ENCODE measurements around the gene LDLR.
"Not testable (repeated sequence)": the region's sequence is repeated elsewhere in the genome, so short reads cannot be mapped to it uniquely, and the experiment has no call there.

Gene LDLR

DNA sequence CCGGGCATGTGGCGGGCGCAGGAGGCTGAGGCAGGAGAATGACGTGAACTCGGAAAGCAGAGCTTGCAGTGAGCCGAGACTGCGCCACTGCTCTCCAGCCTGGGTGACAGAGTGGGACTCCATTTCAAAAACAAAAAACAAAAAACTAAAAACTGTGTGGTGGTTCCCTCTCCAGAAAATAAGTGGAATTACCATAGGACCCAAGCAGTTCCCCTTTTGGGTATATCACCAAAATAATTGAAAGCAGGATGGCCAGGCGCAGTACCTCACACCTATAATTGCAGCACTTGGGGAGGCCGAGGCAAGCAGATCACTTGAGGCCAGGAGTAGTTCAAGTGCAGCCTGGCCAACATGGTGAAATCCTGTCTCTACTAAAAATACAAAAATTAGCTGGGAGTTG lies 15.7 kb upstream of the LDLR start:
- DNase-seq (ENCODE audit: low spot score): no peak

DNA sequence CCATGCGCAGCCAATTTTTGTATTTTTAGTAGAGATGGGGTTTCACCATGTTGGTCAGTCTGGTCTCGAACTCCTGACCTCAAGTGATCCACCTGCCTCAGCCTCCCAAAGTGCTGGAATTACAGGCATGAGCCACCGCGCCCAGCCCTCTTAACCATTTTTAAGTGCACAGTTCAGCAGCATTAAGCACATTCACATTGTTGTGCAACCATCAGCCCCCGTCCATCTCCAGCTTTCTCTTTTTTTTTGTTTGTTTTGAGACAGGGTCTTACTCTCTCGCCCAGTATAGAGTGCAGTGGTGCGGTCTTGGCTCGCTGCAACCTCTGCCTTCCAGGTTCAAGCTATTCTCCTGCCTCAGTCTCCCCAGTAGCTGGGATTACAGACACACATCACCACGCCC lies 12.5 kb upstream of the LDLR start:
- not testable (repeated sequence) for DNase-seq (ENCODE audit: low spot score)

DNA sequence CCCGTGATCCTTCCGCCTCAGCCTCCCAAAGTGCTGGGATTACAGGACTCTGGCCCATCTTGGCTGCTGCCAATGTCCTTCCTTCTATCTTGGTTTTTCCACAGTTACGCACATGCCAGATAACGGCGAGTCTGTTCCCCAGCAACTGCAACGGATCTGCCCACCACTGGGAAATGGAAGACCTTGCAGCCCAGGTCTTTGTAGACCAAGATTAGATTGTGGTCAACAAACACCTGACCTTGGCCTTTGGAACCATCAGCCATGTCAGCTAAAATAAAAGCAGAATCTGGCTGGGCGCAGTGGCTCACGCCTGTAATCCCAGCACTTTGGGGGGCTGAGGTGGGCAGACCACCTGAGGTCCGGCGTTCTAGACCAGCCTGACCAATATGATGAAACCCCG lies 10.4 kb upstream of the LDLR start:
- no peak for DNase-seq (ENCODE audit: low spot score)

DNA sequence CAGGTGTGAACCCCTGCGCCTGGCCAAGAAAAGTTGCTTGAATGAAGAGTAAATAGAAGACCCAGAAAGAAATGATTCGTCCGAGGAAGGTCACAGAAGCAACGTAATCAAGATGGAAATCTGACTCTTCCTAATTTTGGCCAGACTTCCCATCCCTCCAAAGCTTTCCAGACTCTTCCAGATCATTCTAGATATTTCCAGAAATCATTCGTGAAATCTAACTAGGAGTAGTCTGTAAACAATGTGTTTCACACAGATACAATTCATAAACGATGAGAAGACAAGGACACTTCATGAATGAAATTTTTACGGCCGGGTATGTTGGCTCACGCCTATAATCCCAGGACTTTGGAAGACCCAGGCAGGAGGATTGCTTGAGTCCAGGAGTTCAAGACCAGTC lies 9.3 kb upstream of the LDLR start:
- DNase-seq (ENCODE audit: low spot score): no peak

DNA sequence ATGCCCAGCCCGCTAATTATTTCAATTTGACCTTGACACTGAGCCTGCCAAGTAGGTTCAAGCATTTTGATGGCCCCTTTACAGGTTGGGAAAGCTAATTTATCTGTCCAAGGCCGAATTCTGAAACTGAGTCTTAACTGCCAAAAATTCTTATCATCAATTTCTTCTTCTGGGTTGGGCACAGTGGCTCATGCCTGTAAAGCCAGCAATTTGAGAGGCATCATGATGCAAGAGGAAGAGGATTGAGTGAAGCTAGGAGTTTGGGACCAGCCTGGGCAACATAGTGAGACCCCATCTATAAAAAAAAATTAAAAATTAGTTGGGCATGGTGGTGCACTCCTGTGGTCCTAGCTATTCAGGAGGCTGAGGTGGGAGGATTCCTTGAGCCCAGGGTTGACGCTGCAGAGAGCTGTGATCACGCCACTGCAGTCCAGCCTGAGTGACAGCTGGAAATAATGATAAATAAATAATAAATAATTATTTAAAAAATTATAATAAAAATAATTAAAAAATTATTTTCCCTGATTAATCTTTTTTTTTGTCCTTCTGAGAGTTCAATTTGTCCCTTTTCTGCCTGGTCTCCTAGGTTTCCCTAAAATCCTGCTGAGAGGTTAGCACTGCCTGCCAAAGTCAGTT lies 1.3 kb upstream of the LDLR start:
- DNase-seq (ENCODE audit: low spot score): no peak

DNA sequence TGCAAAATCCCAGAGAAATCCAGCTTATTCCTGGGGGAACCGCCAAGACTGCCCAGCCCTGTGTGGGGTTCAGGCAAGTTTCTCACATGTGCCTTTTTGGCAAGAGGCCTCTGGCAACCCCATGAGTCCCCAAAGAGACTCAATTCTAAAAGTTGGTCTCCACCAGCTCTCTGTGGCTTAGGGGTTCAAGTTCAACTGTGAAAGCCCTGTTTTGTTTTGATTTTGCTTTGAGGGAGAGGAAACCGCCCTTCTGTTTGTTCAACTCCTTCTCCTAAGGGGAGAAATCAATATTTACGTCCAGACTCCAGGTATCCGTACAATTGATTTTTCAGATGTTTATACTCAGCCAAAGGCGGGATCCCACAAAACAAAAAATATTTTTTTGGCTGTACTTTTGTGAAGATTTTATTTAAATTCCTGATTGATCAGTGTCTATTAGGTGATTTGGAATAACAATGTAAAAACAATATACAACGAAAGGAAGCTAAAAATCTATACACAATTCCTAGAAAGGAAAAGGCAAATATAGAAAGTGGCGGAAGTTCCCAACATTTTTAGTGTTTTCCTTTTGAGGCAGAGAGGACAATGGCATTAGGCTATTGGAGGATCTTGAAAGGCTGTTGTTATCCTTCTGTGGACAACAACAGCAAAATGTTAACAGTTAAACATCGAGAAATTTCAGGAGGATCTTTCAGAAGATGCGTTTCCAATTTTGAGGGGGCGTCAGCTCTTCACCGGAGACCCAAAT lies 583 bp upstream of the LDLR start:
- DNase-seq (ENCODE audit: low spot score): no peak

DNA sequence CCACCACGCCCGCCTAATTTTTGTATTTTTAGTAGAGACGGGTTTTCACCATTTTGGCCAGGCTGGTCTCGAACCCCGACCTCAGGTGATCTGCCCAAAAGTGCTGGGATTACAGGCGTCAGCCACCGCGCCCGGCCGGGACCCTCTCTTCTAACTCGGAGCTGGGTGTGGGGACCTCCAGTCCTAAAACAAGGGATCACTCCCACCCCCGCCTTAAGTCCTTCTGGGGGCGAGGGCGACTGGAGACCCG lies 676 bp downstream of the LDLR start:
- DNase-seq (ENCODE audit: low spot score): not testable (repeated sequence)

DNA sequence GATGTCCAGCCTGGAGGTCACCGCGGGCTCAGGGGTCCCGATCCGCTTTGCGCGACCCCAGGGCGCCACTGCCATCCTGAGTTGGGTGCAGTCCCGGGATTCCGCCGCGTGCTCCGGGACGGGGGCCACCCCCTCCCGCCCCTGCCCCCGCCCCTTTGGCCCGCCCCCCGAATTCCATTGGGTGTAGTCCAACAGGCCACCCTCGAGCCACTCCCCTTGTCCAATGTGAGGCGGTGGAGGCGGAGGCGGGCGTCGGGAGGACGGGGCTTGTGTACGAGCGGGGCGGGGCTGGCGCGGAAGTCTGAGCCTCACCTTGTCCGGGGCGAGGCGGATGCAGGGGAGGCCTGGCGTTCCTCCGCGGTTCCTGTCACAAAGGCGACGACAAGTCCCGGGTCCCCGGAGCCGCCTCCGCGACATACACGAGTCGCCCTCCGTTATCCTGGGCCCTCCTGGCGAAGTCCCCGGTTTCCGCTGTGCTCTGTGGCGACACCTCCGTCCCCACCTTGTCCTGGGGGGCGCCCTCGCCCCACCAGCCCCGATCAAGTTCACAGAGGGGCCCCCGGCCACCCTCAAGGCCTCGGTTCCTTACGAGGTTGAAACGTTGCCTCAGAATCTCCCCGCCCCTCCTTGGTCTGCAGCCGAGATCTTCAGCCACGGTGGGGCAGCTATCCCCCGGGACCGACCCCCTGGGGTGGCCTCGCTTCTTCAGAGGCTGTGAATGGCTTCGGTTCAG lies 1.2 kb downstream of the LDLR start:
- DNase-seq (ENCODE audit: low spot score): peak; percentile 99

DNA sequence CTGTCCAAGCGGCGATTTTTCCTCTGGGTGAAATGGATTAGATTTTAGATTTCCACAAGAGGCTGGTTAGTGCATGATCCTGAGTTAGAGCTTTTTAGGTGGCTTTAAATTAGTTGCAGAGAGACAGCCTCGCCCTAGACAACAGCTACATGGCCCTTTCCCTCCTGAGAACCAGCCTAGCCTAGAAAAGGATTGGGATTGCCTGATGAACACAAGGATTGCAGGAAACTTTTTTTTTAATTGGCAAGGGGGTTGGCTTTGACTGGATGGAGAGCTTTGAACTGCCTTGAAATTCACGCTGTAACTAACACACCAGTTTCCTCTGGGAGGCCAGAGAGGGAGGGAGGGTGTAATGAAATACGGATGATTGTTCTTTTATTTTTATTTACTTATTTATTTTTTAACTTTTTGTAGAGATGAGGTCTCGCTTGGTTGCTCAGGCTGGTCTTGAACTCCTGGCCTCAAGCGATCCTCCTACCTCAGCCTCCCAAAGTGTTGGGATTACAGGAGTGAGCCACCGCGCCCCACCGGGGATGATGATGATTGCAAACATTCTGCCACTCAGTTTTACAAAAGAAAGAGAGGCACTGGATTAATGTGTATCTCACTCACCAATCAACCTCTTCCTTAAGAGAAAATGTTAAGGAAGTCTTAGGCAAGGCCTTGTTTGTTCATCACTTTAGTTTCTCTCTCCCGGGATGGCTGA lies 1.9 kb downstream of the LDLR start:
- DNase-seq (ENCODE audit: low spot score): no peak

DNA sequence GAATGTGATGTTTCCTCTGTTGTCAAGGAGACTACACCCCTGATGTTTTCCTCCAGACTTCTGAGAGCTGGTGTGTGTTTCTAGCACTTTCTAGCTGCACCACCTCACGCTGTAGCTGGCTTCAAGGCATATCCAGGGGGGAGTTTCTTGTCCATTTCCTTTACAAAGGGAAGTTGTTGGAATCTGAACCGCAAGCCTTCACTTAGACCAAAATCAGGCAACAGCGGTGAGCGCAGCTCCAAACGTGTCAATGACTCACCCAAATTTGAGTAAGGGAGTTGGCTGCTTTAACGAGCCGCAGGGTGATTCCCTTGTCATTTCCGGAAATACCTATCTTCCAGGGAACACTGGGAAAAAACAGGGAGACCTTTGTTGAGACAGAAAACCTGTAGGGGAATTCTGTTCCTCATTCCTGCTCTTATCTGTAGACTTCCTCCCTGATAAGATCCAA lies 2.5 kb downstream of the LDLR start:
- peak; percentile 62 for DNase-seq (ENCODE audit: low spot score)

DNA sequence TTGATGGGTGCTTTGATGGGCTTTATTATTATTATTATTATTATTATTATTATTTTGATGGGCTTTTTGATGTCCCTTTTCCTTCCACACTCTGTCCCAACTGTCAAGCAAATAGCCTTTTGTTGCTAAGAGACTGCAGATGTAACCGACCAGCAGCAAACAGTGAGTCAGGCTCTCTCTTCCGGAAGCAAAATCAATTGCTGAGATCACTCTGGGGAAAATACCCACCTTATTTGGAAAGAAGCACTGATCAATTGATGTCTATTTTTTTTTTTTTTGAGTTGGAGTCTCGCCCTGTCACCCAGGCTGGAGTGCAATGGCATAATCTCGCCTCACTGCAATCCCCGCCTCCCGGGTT lies 2.9 kb downstream of the LDLR start:
- DNase-seq (ENCODE audit: low spot score): peak; percentile 77

DNA sequence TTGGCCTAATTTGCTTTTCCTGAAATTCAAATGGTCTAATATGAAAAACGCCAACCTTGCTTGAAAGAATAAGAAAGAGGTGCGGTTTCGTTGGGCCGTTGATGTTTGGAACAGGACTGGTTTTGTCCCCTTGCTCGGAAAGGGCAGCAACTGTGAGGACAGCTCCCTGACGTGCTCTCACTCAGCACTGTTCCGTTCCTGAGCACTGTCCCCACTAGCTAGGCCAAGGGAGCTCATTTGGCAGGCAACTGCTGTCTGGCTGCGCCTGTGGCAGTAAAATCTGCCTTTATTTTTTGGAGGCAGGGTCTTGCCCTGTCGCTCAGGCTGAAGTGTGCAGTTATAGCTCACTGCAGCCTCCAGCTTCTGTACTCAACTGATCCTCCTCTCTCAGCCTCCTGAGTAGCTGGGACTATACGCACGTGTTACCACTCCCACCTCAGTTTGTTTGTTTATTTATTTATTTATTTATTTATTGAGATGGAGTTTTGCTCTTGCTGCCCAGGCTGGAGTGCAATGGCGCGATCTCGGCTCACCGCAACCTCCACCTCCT lies 4.5 kb downstream of the LDLR start:
- no peak for DNase-seq (ENCODE audit: low spot score)

DNA sequence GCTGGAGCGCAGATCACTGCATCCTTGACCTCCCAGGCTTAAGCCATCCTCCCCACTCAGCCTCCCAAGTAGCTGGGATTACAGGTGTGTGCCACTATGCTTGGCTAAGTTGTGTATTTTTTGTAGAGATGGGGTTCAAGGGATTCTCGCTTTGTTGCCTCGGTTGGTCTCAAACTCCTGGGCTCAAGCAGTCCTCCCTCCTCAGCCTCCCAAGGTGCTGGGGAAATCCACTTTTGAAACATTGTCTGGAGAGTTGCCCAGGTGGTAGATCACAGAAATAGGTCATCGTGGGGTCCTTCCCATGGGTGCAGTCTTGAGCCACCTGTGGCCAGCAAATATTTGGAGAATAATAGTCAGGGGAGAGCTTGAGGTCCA lies 5.2 kb downstream of the LDLR start:
- no peak for DNase-seq (ENCODE audit: low spot score)

DNA sequence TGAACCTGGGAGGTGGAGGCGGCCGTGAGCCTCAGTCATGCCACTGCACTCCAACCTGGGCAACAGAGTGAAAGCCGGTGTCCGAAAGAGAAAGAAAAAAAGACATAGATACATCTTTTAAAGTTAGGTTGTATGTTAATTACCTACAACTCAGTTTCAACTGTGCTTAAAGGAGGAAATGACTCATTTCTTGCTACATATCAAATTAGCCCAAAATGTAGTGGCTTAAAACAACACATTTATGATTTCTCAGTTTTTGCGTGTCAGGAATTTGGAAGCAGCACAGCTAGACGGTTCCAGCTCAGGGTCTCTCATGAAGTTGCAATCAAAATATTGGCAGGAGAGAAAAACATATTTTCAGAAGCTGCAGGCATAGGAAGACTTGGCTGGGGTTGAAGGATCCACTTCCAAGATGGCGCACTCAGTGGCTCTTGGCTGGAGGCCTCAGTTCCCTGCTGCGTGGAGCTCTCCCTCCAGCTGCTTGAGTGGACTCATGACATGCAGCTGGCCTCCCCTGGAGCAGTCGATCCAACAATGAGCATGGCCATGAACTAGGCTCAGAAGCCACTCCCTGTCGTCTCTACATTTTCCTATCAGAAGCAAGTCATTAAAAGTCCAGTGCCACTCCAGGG lies 7.1 kb downstream of the LDLR start:
- peak; percentile 60 for DNase-seq (ENCODE audit: low spot score)

DNA sequence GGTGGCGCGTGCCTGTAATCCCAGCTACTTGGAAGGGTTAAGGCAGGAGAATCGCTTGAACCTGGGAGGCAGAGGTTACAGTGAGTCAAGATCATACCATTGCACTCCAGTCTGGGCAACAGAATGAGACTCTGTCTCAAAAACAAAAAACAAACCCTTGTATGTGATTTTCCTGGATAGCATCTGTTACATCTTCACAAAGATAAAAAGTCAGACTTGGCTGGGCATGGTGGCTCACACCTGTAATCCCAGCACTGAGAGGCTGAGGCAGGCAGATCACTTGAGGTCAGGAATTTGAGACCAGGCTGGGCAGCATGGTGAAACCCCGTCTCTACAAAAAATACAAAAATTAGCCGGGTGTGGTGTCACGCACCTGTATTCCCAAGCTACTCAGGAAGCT lies 8.1 kb downstream of the LDLR start:
- DNase-seq (ENCODE audit: low spot score): not testable (repeated sequence)

DNA sequence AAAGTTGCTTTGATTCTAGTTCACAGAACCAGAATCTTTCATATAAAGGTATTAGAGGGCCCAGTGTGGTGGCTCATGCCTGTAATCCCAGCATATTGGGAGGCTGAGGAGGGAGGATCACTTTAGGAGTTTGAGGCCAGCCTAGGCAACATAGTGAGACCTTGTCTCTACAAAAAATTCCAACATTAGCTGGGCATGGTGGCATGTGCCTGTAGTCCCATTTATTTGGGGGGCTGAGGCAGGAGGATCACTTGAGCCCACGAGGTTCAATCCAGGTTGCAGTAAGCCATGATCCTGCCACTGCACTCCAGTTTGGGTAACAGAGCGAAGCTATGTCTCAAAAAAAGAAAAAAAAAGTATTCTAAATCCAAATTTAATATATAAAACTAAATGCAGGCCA lies 9.1 kb downstream of the LDLR start:
- DNase-seq (ENCODE audit: low spot score): no peak

DNA sequence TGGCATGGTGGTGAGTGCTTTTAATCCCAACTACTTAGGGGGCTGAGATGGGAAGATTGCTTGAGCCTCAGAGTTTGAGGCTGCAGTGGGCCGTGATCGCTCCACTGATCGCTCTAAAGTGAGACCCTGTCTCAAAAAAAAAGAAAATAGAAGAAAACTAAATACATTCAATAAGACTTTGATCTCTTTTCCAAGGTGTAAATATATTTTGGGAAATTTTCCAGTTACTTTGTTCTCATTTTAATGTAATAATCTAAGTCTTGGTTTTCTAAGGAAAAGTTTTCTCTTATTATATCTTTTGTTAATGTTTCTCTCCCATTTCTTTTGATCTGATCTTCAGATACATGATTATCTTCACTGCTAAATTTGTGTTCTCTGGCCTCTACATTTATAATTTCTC lies 9.6 kb downstream of the LDLR start:
- DNase-seq (ENCODE audit: low spot score): no peak

DNA sequence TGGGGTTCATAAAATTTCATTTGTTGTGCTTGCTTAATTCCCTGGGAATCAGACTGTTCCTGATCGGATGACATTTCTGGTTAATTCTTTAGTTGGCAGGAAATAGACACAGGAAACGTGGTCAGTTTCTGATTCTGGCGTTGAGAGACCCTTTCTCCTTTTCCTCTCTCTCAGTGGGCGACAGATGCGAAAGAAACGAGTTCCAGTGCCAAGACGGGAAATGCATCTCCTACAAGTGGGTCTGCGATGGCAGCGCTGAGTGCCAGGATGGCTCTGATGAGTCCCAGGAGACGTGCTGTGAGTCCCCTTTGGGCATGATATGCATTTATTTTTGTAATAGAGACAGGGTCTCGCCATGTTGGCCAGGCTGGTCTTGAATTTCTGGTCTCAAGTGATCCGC lies 10.8 kb downstream of the LDLR start:
- no peak for DNase-seq (ENCODE audit: low spot score)

DNA sequence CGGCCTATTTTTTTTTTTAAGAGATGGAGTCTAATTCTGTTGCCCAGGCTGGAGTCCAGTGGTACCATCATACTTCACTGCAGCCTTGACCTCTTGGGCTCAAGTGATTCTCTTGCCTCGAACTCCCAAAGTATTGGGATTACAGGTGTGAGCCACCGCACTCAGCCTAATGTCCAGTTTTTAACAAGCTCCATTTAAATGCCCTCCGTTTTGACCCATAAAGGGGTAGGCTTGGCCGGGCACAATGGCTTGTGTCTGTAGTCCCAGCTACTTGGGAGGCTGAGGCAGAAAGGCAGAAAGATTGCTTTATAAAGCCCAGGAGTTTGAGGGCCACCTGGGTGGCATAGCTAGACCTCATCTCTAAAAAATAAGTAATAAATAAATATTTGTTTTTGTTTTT lies 11.8 kb downstream of the LDLR start:
- DNase-seq (ENCODE audit: low spot score): no peak

DNA sequence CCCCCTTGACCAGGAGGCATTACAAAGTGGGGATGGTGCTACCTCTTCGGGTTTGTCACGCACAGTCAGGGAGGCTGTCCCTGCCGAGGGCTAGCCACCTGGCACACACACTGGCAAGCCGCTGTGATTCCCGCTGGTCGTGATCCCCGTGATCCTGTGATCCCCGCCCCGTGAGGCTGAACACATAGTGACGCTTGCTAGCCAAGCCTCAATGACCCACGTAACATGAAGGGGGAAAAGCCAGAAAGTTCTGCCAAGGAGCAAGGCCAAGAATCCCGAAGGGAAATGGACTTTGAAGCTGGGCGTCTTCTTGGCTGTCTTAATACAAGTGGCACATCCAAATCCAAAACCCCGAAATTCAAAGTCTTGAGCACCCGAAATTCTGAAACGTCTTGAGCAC lies 13.7 kb downstream of the LDLR start:
- no peak for DNase-seq (ENCODE audit: low spot score)

DNA sequence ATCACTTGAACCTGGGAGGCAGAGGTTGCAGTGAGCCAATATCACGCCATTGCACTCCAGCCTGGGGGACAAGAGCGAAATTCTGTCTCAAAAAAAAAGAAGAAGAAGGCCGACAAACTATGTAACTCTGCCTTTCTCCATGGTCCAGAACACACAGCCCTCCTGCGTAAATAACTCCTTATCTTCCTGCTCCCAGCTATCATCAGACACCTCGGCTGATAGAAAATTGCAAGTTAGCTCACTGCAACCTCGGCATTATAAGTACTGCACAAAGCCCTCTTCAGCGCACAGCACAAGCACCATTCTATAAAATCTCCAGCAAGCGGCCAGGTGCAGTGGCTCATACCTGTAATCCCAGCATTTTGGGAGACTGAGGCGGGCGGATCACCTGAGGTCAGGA lies 14.4 kb downstream of the LDLR start:
- DNase-seq (ENCODE audit: low spot score): not testable (repeated sequence)

DNA sequence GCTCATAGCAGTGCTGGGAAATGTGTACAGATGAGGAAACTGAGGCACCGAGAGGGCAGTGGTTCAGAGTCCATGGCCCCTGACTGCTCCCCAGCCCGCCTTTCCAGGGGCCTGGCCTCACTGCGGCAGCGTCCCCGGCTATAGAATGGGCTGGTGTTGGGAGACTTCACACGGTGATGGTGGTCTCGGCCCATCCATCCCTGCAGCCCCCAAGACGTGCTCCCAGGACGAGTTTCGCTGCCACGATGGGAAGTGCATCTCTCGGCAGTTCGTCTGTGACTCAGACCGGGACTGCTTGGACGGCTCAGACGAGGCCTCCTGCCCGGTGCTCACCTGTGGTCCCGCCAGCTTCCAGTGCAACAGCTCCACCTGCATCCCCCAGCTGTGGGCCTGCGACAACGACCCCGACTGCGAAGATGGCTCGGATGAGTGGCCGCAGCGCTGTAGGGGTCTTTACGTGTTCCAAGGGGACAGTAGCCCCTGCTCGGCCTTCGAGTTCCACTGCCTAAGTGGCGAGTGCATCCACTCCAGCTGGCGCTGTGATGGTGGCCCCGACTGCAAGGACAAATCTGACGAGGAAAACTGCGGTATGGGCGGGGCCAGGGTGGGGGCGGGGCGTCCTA lies 15.9 kb downstream of the LDLR start:
- DNase-seq (ENCODE audit: low spot score): no peak

Data from activated CD4-positive, alpha-beta T cell treated with anti-CD3 and anti-CD28 coated beads, Interleukin-2, Interleukin-4, amounts not matched to agents 100 ng/mL and 50 ng/mL, durations not matched to agents 16 hours and 8 hours (primary cell).